ENCODE measurements around the gene TATDN2.
"Not testable (repeated sequence)": the region's sequence is repeated elsewhere in the genome, so short reads cannot be mapped to it uniquely, and the experiment has no call there.

The TATDN2 gene

DNA sequence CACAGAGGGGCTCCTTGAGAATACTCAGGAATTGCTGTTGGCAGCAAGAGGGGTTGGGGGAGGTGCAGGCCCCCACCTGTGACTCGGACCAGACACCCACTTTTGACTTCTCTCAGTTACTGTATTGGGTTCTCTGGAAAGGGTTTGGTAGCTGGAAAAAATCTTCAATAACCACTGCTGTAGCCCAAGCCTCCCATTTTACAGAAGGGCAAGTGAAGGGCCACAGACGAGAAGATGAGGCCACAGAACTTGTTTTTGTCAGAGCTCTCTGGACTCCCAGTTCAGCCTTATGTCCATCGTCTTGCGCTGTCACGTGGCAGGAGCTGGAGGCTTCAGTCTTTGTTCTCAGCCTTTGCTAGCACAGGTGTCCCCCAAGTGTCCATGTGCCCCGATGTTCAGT, 12.7 kb upstream of the TATDN2 start:
- DNase-seq, result no peak

- no peak for DNase-seq
Measured at GRCh38 chr3:10238345-10239183, 9.7 kb upstream of the TATDN2 start.

- DNase-seq, result no peak
Measured at GRCh38 chr3:10240799-10241198, 7.5 kb upstream of the TATDN2 start.

GRCh38 chr3:10242182-10243065, 5.8 kb upstream of the TATDN2 start:
- DNase-seq, result no peak

- no peak for DNase-seq
Measured at GRCh38 chr3:10244009-10244408, 4.2 kb upstream of the TATDN2 start.

- peak; percentile 20 for DNase-seq
Measured at GRCh38 chr3:10245081-10245712, 3.1 kb upstream of the TATDN2 start.

DNA sequence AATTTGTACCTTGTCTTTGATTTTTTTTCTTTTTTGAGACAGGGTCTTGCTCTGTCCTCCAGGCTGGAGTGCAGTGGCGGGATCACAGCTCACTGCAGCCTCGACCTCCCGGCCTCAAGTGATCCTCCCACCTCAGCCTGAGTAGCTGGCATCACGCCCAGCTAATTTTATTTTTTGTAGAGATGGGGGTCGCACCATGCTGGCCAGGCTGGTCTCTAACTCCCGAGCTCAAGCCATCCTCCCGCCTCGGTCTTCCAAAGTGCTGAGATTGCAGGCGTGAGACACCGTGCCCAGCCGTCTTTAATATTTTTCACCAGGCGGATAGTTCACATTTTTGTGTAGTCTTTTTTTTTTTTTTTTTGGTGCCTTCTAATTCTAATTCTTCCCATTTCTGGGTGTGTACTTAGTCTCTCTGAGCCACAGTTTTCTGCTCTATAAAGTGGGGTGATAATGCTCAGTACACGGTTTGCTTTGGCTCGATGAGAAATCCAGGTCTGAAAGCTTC, 528 bp upstream of the TATDN2 start:
- DNase-seq, result no peak

DNA sequence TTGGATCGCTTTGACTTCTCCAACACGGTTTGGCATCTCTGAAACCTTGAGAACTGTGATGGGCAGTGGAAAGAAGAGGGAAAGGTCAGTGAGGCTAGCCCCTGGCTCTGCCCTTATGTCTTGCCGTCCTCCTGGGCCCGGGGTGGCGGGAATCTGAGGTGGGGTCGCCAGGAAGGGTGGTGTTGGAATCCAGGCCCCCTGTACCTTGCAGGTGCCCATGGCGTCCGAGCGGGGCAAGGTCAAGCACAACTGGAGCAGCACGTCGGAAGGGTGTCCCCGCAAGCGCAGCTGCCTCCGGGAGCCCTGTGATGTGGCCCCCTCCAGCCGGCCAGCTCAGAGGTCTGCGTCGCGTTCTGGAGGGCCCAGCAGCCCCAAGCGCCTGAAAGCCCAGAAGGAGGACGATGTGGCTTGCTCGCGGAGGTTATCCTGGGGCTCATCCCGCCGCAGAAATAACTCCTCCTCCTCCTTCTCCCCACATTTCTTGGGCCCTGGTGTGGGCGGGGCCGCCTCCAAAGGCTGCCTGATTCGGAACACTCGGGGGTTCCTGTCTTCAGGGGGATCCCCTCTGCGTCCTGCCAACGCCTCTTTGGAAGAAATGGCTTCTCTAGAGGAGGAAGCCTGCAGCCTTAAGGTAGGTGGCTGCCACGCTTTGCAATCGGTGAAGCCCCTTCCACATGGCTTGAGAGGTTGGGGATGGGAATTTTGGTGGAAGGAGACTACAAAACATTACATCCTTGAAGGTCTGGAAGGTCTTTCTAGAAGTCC, 907 bp downstream of the TATDN2 start:
- DNase-seq, result peak; percentile 56

DNA sequence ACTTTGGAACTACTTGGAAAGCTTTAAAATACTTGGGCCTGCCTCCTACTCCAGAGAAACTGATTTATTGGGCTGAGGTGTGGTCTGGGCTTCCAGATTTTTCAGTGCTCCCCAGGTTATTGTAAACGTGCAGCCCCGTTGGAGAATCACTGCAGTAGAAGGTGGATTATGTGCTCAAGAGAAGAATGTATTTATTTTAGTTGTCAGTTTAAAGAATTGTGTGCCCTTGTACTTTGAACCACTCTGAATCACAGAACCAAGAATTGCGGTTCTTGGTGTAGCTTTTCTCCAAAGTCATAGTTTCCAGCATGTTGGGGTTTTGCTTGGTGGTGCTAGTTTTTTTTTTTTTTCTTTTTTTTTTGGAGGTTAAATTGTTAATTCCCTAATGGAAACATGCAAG, 1.6 kb downstream of the TATDN2 start:
- DNase-seq, result no peak

DNA sequence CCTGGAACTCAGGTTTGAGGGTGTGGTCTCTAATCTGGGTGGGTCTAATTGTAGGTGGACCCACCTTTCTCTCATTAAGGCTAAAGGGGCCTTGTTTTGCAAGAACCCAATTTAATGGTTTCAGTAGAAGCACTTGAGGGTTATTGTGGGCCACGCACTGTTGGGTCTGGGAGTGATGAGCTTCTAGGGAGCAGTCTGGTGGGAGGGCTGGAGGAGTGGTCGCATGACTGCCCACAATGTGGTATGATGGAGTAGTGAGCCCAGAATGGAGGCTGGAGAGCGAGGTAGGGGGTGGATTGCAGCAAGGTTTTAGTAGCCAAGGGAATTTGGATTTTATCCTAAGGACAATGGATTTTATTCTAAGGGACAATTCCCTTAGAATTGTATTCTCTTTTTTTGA, 2.7 kb downstream of the TATDN2 start:
- no peak for DNase-seq

DNA sequence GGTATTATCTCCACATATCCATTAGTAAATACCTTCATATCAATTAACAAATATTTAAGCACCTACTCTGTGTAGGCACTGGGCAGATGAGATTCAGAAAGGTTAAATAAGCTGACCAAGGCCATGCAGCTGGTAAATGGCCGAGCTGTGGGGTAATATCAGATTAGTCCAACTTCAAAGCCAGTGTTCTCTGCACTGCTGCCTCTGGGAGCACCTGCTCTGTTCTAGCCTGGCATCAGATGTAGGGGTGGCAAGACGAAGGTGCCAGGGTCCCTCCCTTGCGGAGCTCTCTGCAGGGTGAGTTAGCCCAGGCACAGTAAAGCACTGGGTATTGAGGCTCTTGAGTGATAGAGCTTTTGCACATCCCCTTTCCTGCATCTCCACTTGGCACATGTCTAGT, 5.5 kb downstream of the TATDN2 start:
- DNase-seq, result no peak

DNA sequence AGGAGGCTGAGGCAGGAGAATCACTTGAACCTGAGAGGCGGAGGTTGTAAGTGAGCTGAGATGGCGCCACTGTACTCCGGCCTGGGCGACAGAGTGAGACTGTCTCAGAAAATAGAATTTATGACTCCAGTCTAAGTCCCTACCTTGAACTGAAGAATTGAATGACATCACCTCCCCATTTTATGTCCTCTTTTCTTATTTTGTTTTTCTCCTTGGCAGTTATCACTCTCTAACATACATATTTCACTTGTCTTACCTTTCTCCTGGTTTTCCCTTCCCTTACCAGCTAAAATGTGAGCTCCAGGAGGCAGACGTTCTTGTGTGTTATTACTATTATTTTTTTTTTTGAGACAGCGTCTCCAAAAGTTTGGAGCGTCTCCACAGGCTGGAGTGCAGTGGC, 7.6 kb downstream of the TATDN2 start:
- no peak for DNase-seq

GRCh38 chr3:10259036-10259435, 10.8 kb downstream of the TATDN2 start:
- no peak for DNase-seq

GRCh38 chr3:10259798-10260197, 11.5 kb downstream of the TATDN2 start:
- DNase-seq, result no peak

- no peak for DNase-seq
Measured at GRCh38 chr3:10260211-10260701, 12.0 kb downstream of the TATDN2 start.

DNA sequence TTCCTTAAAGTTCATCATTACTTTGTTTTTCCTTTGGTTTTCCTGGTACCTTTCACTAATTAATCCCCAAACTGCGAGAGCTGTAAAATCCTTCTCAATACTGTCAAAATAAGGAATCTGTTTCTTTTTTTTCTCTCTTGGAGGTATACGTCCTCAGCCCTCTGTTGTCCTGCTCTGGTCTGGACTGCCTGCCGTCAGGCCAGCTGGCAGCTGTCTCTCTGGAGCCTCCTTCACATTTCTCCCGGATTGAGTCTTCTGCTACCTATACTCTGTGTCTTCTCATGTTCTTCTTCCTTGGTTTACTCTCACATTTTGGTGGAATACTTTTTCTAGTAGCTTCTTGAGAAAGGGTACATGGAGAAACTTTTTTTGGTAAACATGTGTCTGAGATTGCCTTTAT, 13.8 kb downstream of the TATDN2 start:
- DNase-seq, result no peak

DNA sequence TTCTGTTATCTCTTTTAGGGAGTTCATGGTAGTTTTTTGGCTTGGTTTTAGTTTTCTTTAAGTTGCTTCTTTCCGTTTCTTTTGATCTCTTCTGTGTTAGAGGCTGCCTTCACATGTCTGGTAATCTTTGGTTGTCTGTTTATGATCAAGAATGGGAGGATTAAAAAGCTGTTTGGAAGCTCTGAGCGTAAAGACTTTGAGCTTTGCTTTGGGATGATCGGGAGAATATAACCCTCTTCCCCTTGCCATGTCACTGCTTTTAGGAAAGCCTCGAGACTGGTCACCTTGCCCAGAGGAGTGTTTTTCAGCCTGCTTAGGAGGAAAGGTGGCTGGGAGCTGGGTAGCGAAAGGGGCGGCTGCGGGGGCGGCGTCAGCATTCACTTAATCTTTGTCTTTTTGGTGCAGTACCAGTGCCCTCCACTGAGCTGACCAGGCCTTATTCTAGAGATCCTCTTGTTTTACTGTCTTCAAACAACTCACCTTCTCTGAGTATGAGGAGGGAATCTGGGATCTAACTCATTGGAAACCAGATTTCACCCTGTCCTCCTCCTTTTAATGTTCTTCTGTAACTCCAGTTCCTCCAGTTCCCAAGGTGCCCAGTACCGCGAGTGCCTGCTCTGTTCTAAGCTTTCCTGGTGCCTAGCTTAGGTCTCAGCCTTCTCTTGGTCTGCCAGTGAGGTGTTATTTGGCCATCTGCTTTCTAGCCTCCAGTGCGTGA, 15.5 kb downstream of the TATDN2 start:
- peak; percentile 23 for DNase-seq

- no peak for DNase-seq
Measured at GRCh38 chr3:10265833-10266232, 17.6 kb downstream of the TATDN2 start.

GRCh38 chr3:10266936-10267335, 18.7 kb downstream of the TATDN2 start:
- DNase-seq, result not testable (repeated sequence)

DNA sequence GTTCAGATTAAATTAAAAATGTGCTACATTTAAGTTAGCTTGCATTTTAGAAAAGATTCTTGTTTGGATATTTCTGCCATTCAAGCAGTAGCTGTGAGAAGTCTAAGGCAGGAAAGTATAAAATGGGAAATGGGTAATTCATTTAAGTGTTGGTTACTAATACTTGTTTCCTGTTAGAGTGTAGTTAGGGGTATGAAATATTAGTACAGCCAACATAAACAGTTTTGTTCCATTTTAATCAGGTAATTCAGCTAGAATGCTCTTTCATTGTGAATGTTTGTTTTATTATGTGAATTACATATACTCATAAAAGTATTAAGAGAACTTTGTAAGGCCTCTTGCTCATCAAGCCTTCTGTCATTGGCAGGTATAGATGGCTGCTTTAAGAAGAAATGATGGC, 19.9 kb downstream of the TATDN2 start:
- no peak for DNase-seq

DNA sequence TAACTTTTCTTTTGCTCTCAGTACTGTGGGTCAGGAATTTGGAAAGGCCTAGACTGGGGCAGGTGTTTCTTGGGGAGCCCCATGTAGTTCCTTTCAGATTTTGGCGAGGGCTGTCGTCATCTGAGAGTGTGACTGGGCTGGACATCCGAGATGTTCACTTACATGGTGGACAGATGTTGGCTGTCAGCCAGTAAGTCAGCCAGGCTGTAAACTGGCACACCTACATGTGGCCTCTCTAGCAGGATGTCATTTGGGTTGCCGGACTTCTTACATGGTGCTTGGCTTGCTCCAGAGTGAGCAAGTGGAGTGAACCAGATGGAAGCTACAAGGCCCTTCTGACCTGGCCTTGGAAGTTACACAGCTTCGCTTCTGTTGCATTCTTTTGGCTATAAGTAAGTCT, 20.7 kb downstream of the TATDN2 start:
- no peak for DNase-seq

DNA sequence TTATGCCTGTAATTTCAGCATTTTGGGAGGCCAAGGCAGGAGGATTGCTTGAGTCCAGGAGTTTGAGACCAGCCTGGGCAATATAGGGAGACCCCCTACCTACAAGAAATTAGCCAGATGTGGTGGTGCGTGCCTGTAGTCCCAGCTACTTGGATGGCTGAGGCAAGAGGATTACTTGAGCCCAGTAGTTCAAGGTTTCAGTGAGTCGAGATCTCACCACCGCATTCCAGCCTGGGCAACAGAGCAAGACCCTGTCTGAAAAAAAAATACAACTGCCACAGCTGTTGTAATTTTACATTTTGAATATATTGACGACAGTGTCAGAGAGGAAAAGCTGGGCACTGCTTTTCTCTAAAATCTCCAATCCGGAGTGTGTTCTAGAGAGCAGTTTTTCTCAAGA, 21.2 kb downstream of the TATDN2 start:
- no peak for DNase-seq
